Peyer's patch (tissue), 4 donors: ENCODE measurements around the gene OPRL1. TPM values are rescaled to one million over a fixed set of nuclear protein-coding genes. Genes with fewer than 3 reads are reported as not detected.
"Not testable (repeated sequence)": the region's sequence is repeated elsewhere in the genome, so short reads cannot be mapped to it uniquely, and the experiment has no call there.

Experiments used
- DNase-seq, 3 donors: peaks; one replicate each; pipeline ENCODE4 v3.0.0-alpha.2; 2017 to 2019
- H3K27ac ChIP-seq, 4 donors: fragments of 200-600 bp; sonication (generic); one replicate each; pipeline ENCODE4 v1.5.1; 2016 to 2019
- H3K27me3 ChIP-seq, 2 donors: fragments of 200-600 bp; sonication (generic); one replicate each; pipeline ENCODE4 v1.5.1; 2019
- H3K36me3 ChIP-seq, 3 donors: fragments of 200-600 bp; sonication (generic); one replicate each; pipeline ENCODE4 v1.5.1; 2016 to 2019
- H3K4me1 ChIP-seq, 4 donors: fragments of 200-600 bp; sonication (generic); one replicate each; pipeline ENCODE4 v1.5.1; 2016 to 2019
- H3K4me3 ChIP-seq, 4 donors: fragments of 200-600 bp; sonication (generic); 1 replicate in 3 of 4; 2 replicates in 1 of 4; pipeline ENCODE4 v1.5.1; 2016 to 2019; ENCODE audit warnings: mild to moderate bottlenecking in 1 of 4
- H3K9me3 ChIP-seq, 4 donors: fragments of 200-600 bp; sonication (generic); one replicate each; pipeline ENCODE4 v1.5.1; 2016 to 2019; ENCODE audit warnings: mild to moderate bottlenecking in 1 of 4
- CTCF ChIP-seq, 6 experiments: fragments of 450-650 bp in 4 of 6; fragments of 200-600 bp in 2 of 6; sonication (generic) in 1 of 6; IDR thresholded peaks; one replicate each; pipeline ENCODE4 v1.5.1; 2017 to 2019; ENCODE audit warnings: antibody characterized with exemption in 6 of 6, mild to moderate bottlenecking in 3 of 6, moderate library complexity in 1 of 6
- POLR2A ChIP-seq, 2 donors: fragments of 450-650 bp; IDR thresholded peaks; one replicate each; pipeline ENCODE4 v1.5.1; 2017; ENCODE audit warnings: antibody characterized with exemption in 2 of 2, mild to moderate bottlenecking in 2 of 2, moderate library complexity in 2 of 2
- total RNA-seq, 4 donors: library from RNA; depleted of rRNA; stranded (reverse); fragments of >200 nt; gene quantifications; one replicate each; pipeline ENCODE4 v1.1.0, GENCODE V29; 2016

The OPRL1 gene
- total RNA-seq, 4 donors from 2014 or later: 0.27 TPM; not detected in 3

DNA sequence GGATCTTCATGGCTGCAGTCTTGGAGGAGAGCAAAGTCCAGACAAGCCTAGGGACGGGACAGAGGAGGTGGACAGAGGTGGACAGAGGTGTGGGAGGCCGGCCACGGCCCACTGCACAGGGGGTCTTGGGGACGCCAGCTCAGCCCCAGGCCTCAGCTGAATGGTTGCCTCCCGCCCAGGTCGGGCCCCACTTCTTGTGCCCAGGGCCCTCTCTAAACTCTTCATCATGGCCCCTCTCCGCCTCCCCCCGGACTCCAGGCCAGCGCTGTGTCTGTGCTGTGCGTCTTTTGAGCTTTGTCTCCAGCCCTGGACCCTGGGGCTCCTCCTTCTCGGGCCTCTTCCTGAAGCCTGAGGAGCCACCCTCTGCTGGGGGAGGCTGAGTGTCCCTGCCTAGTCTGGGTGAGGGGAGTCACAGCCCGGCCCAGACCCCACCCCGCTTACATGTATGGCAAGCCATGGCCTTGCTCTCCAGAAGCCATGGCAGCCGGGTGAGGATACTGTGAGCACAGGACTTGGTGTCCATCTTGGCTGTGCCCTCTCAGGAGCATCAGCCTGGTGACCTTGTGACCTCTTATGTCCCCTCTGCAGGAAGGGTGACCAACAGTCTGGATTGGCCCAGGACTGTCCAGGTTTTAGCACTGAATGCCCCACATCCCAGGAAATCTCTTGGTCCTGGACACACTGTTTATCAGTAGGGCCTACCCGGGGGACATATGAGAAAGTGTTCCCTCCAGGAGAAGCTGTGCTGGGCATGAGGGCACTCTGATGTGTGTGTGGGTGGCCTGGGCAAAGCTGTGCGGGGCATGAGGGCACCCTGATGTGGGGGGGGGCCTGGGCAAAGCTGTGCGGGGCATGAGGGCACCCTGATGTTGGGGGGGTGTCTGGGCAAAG lies 36.9 kb downstream of the OPRL1 start:
- H3K36me3 ChIP-seq: no peaks in the 10 kb centered on the region
- no peak overlapping the region for H3K27ac ChIP-seq
- TF ChIP-seq CTCF (IDR thresholded peaks at IDR 0.05) (no peak), POLR2A (IDR thresholded peaks at IDR 0.05) (no peak)
- H3K4me1 ChIP-seq: peaks cover 0 to 5% (median 0%) of the 10 kb centered on the region in 4 donors
- no peaks in the 10 kb centered on the region for H3K9me3 ChIP-seq
- H3K27me3 ChIP-seq: no peaks in the 10 kb centered on the region
- no peak overlapping the region for H3K4me3 ChIP-seq
- DNase-seq: peak; percentile 12 to 38 (median 31)

- DNase-seq: peak in 1 of 3 donors; percentile 29
- not testable (repeated sequence) for H3K4me3 ChIP-seq, H3K4me1 ChIP-seq, H3K27me3 ChIP-seq, H3K9me3 ChIP-seq, H3K27ac ChIP-seq, H3K36me3 ChIP-seq
Observed at GRCh38 chr20:64117432-64117777, 37.5 kb downstream of the OPRL1 start.

GRCh38 chr20:64119301-64119680 lies 39.4 kb downstream of the OPRL1 start:
- TF ChIP-seq POLR2A (IDR thresholded peaks at IDR 0.05): no peak
- TF ChIP-seq CTCF (IDR thresholded peaks at IDR 0.05): no peak
- peak in 1 of 3 donors; percentile 25 for DNase-seq

GRCh38 chr20:64119681-64120341 lies 39.9 kb downstream of the OPRL1 start:
- DNase-seq: peak; percentile 14 to 47 (median 41)
- Histone ChIP-seq H3K9me3 (no peaks in the 10 kb centered on the region), H3K4me1 (peaks cover 0 to 5% (median 0%) of the 10 kb centered on the region in 4 donors), H3K4me3 (no peak overlapping the region), H3K27ac (peak overlapping the region in 1 of 4 donors; percentile 25), H3K36me3 (no peaks in the 10 kb centered on the region), H3K27me3 (no peaks in the 10 kb centered on the region)
- TF ChIP-seq CTCF (IDR thresholded peaks at IDR 0.05): no peak
- no peak for TF ChIP-seq POLR2A (IDR thresholded peaks at IDR 0.05)

More at GRCh38 chr20:64119301-64119680, 39.4 kb downstream of the OPRL1 start:
- H3K27ac ChIP-seq: no peak overlapping the region
- no peaks in the 10 kb centered on the region for H3K27me3 ChIP-seq
- no peaks in the 10 kb centered on the region for H3K36me3 ChIP-seq
- no peak overlapping the region for H3K4me3 ChIP-seq
- H3K4me1 ChIP-seq: peaks cover 0 to 5% (median 0%) of the 10 kb centered on the region in 4 donors
- H3K9me3 ChIP-seq: no peaks in the 10 kb centered on the region

DNA sequence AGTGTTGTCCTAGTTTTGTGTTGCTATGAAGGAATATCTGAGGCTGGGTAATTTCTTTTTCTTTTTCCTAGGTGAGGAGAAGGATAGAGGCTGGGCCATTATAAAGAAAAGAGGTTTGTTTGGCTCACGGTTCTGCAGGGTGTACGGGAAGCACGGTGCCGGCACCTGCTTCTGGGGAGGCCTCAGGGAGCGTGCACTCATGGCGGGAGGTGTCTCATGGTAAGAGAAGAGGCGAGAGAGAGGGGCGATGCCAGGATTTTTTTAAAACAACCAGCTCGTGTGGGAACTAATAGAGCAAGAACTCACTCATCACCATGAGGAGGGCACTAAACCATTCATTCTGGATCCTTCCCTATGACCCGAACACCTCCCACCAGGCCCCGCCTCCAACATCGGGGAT lies 41.7 kb downstream of the OPRL1 start:
- H3K36me3 ChIP-seq: no peaks in the 10 kb centered on the region
- peak in 2 of 3 donors; percentile 13 to 36 for DNase-seq
- H3K4me1 ChIP-seq: peaks cover 0 to 5% (median 0%) of the 10 kb centered on the region in 4 donors
- no peak for TF ChIP-seq CTCF (IDR thresholded peaks at IDR 0.05)
- TF ChIP-seq POLR2A (IDR thresholded peaks at IDR 0.05): no peak
- H3K4me3 ChIP-seq: no peak overlapping the region
- H3K27me3 ChIP-seq: no peaks in the 10 kb centered on the region
- no peaks in the 10 kb centered on the region for H3K9me3 ChIP-seq
- H3K27ac ChIP-seq: no peak overlapping the region

GRCh38 chr20:64122927-64123326 lies 43.0 kb downstream of the OPRL1 start:
- not testable (repeated sequence) for H3K9me3 ChIP-seq, H3K36me3 ChIP-seq, DNase-seq, H3K27ac ChIP-seq, H3K4me3 ChIP-seq, H3K27me3 ChIP-seq, H3K4me1 ChIP-seq

DNA sequence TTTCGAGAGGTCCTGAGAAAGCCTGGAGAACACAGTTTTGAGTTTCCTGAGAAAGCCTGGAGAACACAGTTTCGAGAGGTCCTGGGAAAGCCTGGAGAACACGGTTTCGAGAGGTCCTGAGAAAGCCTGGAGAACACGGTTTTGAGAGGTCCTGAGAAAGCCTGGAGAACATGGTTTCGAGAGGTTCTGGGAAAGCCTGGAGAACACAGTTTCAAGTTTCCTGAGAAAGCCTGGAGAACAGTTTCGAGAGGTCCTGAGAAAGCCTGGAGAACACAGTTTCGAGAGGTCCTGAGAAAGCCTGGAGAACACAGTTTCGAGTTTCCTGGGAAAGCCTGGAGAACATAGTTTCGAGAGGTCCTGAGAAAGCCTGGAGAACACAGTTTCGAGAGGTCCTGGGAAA lies 43.6 kb downstream of the OPRL1 start:
- H3K27me3 ChIP-seq, H3K4me3 ChIP-seq, H3K36me3 ChIP-seq, H3K27ac ChIP-seq, H3K9me3 ChIP-seq, DNase-seq, H3K4me1 ChIP-seq: not testable (repeated sequence)
